Gastroesophageal sphincter (tissue), 3 donors: ENCODE data around the gene RASSF5.

ENCODE experiments used
- EP300 ChIP-seq: sonication (generic); formaldehyde crosslinking; IDR thresholded peaks from one replicate; pipeline ENCODE4 v1.6.1; 2017; ENCODE audit warnings: antibody characterized with exemption, mild to moderate bottlenecking
- POLR2A ChIP-seq, 2 donors: fragments of 450-650 bp; IDR thresholded peaks; one replicate each; pipeline ENCODE4 v1.6.1; 2017; ENCODE audit warnings: antibody characterized with exemption in 2 of 2, mild to moderate bottlenecking in 2 of 2, moderate library complexity in 1 of 2
- POLR2AphosphoS5 ChIP-seq: sonication (generic); formaldehyde crosslinking; IDR thresholded peaks from one replicate; pipeline ENCODE4 v1.6.1; 2017; ENCODE audit warnings: antibody characterized with exemption
- TF ChIP-seq, protein P1 (sequence below), 4 experiments: fragments of 200-600 bp in 2 of 4; fragments of 450-650 bp in 2 of 4; sonication (generic) in 1 of 4; IDR thresholded peaks; one replicate each; pipeline ENCODE4 v1.5.1; 2017 to 2019; ENCODE audit warnings: antibody characterized with exemption in 4 of 4, mild to moderate bottlenecking in 2 of 4, moderate library complexity in 2 of 4

- no peak for TF ChIP-seq POLR2AphosphoS5
- no peak for TF ChIP-seq EP300
- TF ChIP-seq, protein P1, sequence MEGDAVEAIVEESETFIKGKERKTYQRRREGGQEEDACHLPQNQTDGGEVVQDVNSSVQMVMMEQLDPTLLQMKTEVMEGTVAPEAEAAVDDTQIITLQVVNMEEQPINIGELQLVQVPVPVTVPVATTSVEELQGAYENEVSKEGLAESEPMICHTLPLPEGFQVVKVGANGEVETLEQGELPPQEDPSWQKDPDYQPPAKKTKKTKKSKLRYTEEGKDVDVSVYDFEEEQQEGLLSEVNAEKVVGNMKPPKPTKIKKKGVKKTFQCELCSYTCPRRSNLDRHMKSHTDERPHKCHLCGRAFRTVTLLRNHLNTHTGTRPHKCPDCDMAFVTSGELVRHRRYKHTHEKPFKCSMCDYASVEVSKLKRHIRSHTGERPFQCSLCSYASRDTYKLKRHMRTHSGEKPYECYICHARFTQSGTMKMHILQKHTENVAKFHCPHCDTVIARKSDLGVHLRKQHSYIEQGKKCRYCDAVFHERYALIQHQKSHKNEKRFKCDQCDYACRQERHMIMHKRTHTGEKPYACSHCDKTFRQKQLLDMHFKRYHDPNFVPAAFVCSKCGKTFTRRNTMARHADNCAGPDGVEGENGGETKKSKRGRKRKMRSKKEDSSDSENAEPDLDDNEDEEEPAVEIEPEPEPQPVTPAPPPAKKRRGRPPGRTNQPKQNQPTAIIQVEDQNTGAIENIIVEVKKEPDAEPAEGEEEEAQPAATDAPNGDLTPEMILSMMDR (IDR thresholded peaks at IDR 0.05) = no peak
- TF ChIP-seq POLR2A (IDR thresholded peaks at IDR 0.05) = no peak
Measured at GRCh38 chr1:206604861-206605260, 97.5 kb downstream of the RASSF5 start.
